K562 (cell line): ENCODE data around the gene SLAIN2. TPM values are rescaled to one million over a fixed set of nuclear protein-coding genes. Genes with fewer than 3 reads are reported as not detected.

Experiments used
- ATAC-seq: fragments of 200-7000 bp; cut with Tn5 transposase; 3 replicates; pipeline ENCODE4 v1.9.1; 2020; ENCODE audit warnings: moderate library complexity
- Bru-seq: library from RNA; stranded (reverse); fragments of 400-500 nt; gene quantifications from one replicate; lab custom pipeline; 2021; lab: Mats Ljungman, UMichigan
- BruChase-seq, 2 experiments: library from RNA; stranded (reverse); fragments of 400-500 nt; gene quantifications; one replicate each; lab custom pipeline; 2021; lab: Mats Ljungman, UMichigan
- BruUV-seq: library from RNA; stranded (reverse); fragments of 400-500 nt; replicated peaks from 2 replicates; lab custom pipeline; 2021; lab: Mats Ljungman, UMichigan
- CTCF ChIA-PET: fragments of 300-600 bp; formaldehyde crosslinking; extraction: SDS; loops from one replicate; lab custom pipeline; 2021; ENCODE audit warnings: low intra/inter-chr PET ratio; lab: Yijun Ruan, JAX
- POLR2A ChIA-PET: fragments of 300-600, 350-650 bp; sonication (Branson Sonifier 250); formaldehyde crosslinking; extraction: SDS; loops from one replicate; lab custom pipeline; 2021; ENCODE audit warnings: antibody characterized with exemption, inconsistent platforms; lab: Yijun Ruan, JAX
- DNase-seq, 4 experiments: peaks; one replicate each; pipeline versions ENCODE4 v3.0.0 to v3.0.0-alpha.2; 2011 to 2018; ENCODE audit warnings: low spot score in 3 of 4, mixed read lengths in 3 of 4; ENCODE audit errors: extremely low read depth in 1 of 4
- FAIRE-seq: peaks from 2 replicates; lab custom pipeline; 2011; peaks lifted over from hg19 to GRCh38; lab: Jason Lieb, UNC
- H2AFZ ChIP-seq: 2 replicates; pipeline ENCODE4 v1.6.0; 2011; ENCODE audit warnings: low read depth, low read length, control low read depth, inconsistent platforms
- H3K27ac ChIP-seq: fragments of 200-600 bp; 3 replicates; pipeline ENCODE4 v1.8.0; 2011; ENCODE audit warnings: low read depth, mild to moderate bottlenecking, control low read depth, inconsistent platforms, low read length, moderate library complexity, mixed read lengths; ENCODE audit errors: extremely low read depth
- H3K27me3 ChIP-seq, 2 experiments: fragments of 300-600 bp in 1 of 2; 2 replicates in 1 of 2; 3 replicates in 1 of 2; pipeline versions ENCODE4 v1.6.0 to v1.8.0; 2011; ENCODE audit warnings: inconsistent platforms in 2 of 2, low read length in 2 of 2, mild to moderate bottlenecking in 1 of 2, mixed read lengths in 1 of 2, moderate library complexity in 1 of 2; ENCODE audit not compliant: control insufficient read depth in 2 of 2, insufficient read depth in 2 of 2
- H3K36me3 ChIP-seq: fragments of 300-600 bp; 3 replicates; pipeline ENCODE4 v1.8.0; 2011; ENCODE audit warnings: mild to moderate bottlenecking, low read length, inconsistent platforms; ENCODE audit not compliant: control insufficient read depth, insufficient read depth
- H3K4me1 ChIP-seq, 2 experiments: fragments of 200-600 bp in 1 of 2; replicated peaks in 1 of 2; 2 replicates in 1 of 2; 3 replicates in 1 of 2; pipeline versions ENCODE4 v1.5.1 to v1.8.0; 2011; ENCODE audit warnings: inconsistent platforms in 2 of 2, low read length in 2 of 2, mild to moderate bottlenecking in 1 of 2, mixed read lengths in 1 of 2, moderate library complexity in 1 of 2; ENCODE audit not compliant: control insufficient read depth in 2 of 2, insufficient read depth in 2 of 2
- H3K4me2 ChIP-seq: 2 replicates; pipeline ENCODE4 v1.6.1; 2011; ENCODE audit warnings: low read length, control low read depth, inconsistent platforms, mixed read lengths; ENCODE audit not compliant: insufficient read depth
- H3K4me3 ChIP-seq: fragments of 200-600 bp; sonication (generic), shearing (Covaris generic); 2 replicates; pipeline ENCODE4 v1.5.1; 2016; ENCODE audit warnings: control low read depth, inconsistent platforms
- H3K79me2 ChIP-seq: fragments of 200-600 bp; 3 replicates; pipeline ENCODE4 v1.8.0; 2011; ENCODE audit warnings: low read length, inconsistent platforms; ENCODE audit not compliant: control insufficient read depth, insufficient read depth
- H3K9ac ChIP-seq, 2 experiments: 2 replicates each; pipeline versions ENCODE4 v1.6.0 to v1.6.1; 2011; ENCODE audit warnings: low read depth in 2 of 2, low read length in 2 of 2, control low read depth in 1 of 2, inconsistent platforms in 1 of 2, mild to moderate bottlenecking in 1 of 2, mixed read lengths in 1 of 2; ENCODE audit not compliant: insufficient read depth in 1 of 2
- H3K9me1 ChIP-seq: one replicate; pipeline ENCODE4 v1.6.0; 2011; ENCODE audit warnings: inconsistent platforms, mild to moderate bottlenecking, low read length, moderate library complexity; ENCODE audit not compliant: control insufficient read depth, insufficient read depth
- H3K9me3 ChIP-seq: replicated peaks from 2 replicates; pipeline ENCODE4 v1.5.1; 2011; ENCODE audit warnings: low read depth, low read length, inconsistent platforms; ENCODE audit not compliant: control insufficient read depth, insufficient read depth
- H4K20me1 ChIP-seq: replicated peaks from 2 replicates; pipeline ENCODE4 v1.6.1; 2011; ENCODE audit warnings: low read length, inconsistent platforms, mixed read lengths; ENCODE audit not compliant: control insufficient read depth, insufficient read depth
- ADNP ChIP-seq: fragments of 200-800 bp; sonication (Bioruptor generic); IDR thresholded peaks from 2 replicates; pipeline ENCODE4 v1.6.1; 2016; ENCODE audit warnings: missing genetic modification characterization, missing compliant biosample characterization
- DDX20 ChIP-seq: fragments of 450-650 bp; IDR thresholded peaks from 2 replicates; pipeline ENCODE4 v1.6.1; 2016; ENCODE audit warnings: missing genetic modification characterization, low read depth, mild to moderate bottlenecking, missing compliant biosample characterization, moderate library complexity
- HEY1 ChIP-seq: fragments of 250-450 bp; sonication (Bioruptor Pico); IDR thresholded peaks from 2 replicates; pipeline ENCODE4 v1.5.0; 2020; ENCODE audit warnings: mild to moderate bottlenecking, moderate library complexity, borderline replicate concordance
- NFRKB ChIP-seq: fragments of 450-650 bp; IDR thresholded peaks from 2 replicates; pipeline ENCODE4 v1.6.1; 2016; ENCODE audit warnings: low read depth
- RBFOX2 ChIP-seq: fragments of 200-400 bp; formaldehyde crosslinking; IDR thresholded peaks from 2 replicates; pipeline ENCODE4 v1.6.1; 2017; ENCODE audit warnings: low read depth, mild to moderate bottlenecking, low read length, moderate library complexity
- TBP ChIP-seq: optimal IDR thresholded peaks from 2 replicates; pipeline ENCODE3; 2011; ENCODE audit warnings: low read depth, low read length, improper control_type of control experiment
- TEAD4 ChIP-seq, 2 experiments: sonication (generic) in 1 of 2; formaldehyde crosslinking in 1 of 2; IDR thresholded peaks; 2 replicates each; pipeline versions ENCODE4 v1.6.1 to v1.8.0; 2012 to 2022; ENCODE audit warnings: borderline replicate concordance in 1 of 2, inconsistent platforms in 1 of 2, low read length in 1 of 2, mild to moderate bottlenecking in 1 of 2, missing genetic modification reagents in 1 of 2
- TOE1 ChIP-seq, 2 experiments: fragments of 450-650 bp in 1 of 2; sonication (generic) in 1 of 2; formaldehyde crosslinking in 1 of 2; IDR thresholded peaks; 2 replicates each; pipeline versions ENCODE4 v1.7.1 to v1.8.0; 2016 to 2022; ENCODE audit warnings: borderline replicate concordance in 2 of 2, mild to moderate bottlenecking in 2 of 2, antibody characterized with exemption in 1 of 2, inconsistent platforms in 1 of 2, low read depth in 1 of 2, missing genetic modification reagents in 1 of 2, moderate library complexity in 1 of 2
- ZBTB2 ChIP-seq: fragments of 450-650 bp; IDR thresholded peaks from 2 replicates; pipeline ENCODE4 v1.6.1; 2016; ENCODE audit warnings: antibody characterized with exemption
- ZFP30 ChIP-seq: fragments of 250-450 bp; sonication (Bioruptor Pico); IDR thresholded peaks from 2 replicates; pipeline ENCODE4 v1.8.0; 2022; ENCODE audit warnings: moderate library complexity, mild to moderate bottlenecking, inconsistent platforms, borderline replicate concordance
- WGBS: fragments of 100-300 bp; shearing (Covaris generic); methylation state at CpG from one replicate; pipeline ENCODE4 v1.1.6; 2016; ENCODE audit warnings: low coverage, mixed read lengths; ENCODE audit not compliant: insufficient coverage; ENCODE audit errors: missing lambda C conversion rate; 5-methylcytosine and 5-hydroxymethylcytosine counted together
- in situ Hi-C: fragments of 300-500 bp; cut with MboI; formaldehyde crosslinking; loops from 4 replicates; pipeline ENCODE4 v1.15.0; 2018; ENCODE audit warnings: inconsistent platforms, mixed read lengths
- intact Hi-C: fragments of 100-400 bp; cut with micrococcal nuclease; formaldehyde crosslinking; loops from 2 replicates; pipeline ENCODE4 v1.14.2; 2022
- long read RNA-seq, 3 experiments: library from polyadenylated mRNA in 2 of 3; library from RNA in 1 of 3; unstranded in 2 of 3; stranded (forward) in 1 of 3; transcript quantifications; one replicate each; pipeline ENCODE4 v2.0.0, GENCODE V29; 2019 to 2022
- polyA minus RNA-seq, 3 experiments: library from RNA; depleted of rRNA, polyadenylated mRNA; stranded (reverse); fragments of >200 nt; gene quantifications; 2 replicates each; pipeline ENCODE4 v1.2.3, GENCODE V29; 2011
- polyA plus RNA-seq, 8 experiments: library from polyadenylated mRNA; depleted of rRNA in 4 of 8; stranded (reverse) in 5 of 8; unstranded in 3 of 8; fragments of >200 nt; fragmentation: Nextera tagmentation in 2 of 8; fragmentation: Illumina TruSeq in 1 of 8; extraction: Ambion mirVana in 2 of 8; extraction: Trizol in 1 of 8; gene quantifications; 2 replicates each; pipeline versions ENCODE4 v1.2.1 to v1.2.3, GENCODE V29; 2011 to 2014; ENCODE audit warnings: inconsistent platforms in 1 of 8, missing spikeins in 1 of 8
- total RNA-seq, 7 experiments: library from RNA; depleted of rRNA in 6 of 7; stranded (reverse); fragments of >200 nt in 6 of 7; fragmentation: Illumina TruSeq in 2 of 7; extraction: Trizol in 2 of 7; gene quantifications; 2 replicates each; pipeline versions ENCODE4 v1.2.1 to v1.2.3, GENCODE V29; 2011 to 2021; ENCODE audit warnings: low replicate concordance in 1 of 7

The SLAIN2 gene
- total RNA-seq (2011; cell fraction: chromatin; rRNA removed; ENCODE audit: low replicate concordance): 23.3 and 34.3 TPM in 2 replicates
- total RNA-seq (2011; cell fraction: nucleolus; rRNA removed): 8.2 and 9.6 TPM in 2 replicates
- total RNA-seq (2011; cell fraction: nucleoplasm; rRNA removed): 16.6 and 27.1 TPM in 2 replicates
- total RNA-seq (2014; rRNA removed): 8.4 and 11.5 TPM in 2 replicates
- total RNA-seq (2014; rRNA removed; fragmentation: Illumina TruSeq; extraction: Trizol): 35.0 and 36.6 TPM in 2 replicates
- 46.9 and 56.8 TPM in 2 replicates for total RNA-seq (2015; rRNA removed; fragmentation: Illumina TruSeq; extraction: Trizol)
- total RNA-seq (2021): 42.8 and 43.0 TPM in 2 replicates
- 25.5 and 41.8 TPM in 2 replicates for polyA plus RNA-seq (2011; rRNA removed)
- 19.2 and 27.7 TPM in 2 replicates for polyA plus RNA-seq (2011; cell fraction: cytosol; rRNA removed)
- 23.9 and 24.2 TPM in 2 replicates for polyA plus RNA-seq (2011; cell fraction: nucleus; rRNA removed)
- 42.5 and 45.8 TPM in 2 replicates for polyA plus RNA-seq (2012)
- polyA plus RNA-seq (2014; fragmentation: Illumina TruSeq; extraction: Trizol): 86.2 and 116 TPM in 2 replicates
- polyA plus RNA-seq (2014; fragmentation: Nextera tagmentation; extraction: Ambion mirVana): 1 to 10 TPM; 3.5 to 6.2 TPM
- 11.7 and 20.2 TPM in 2 replicates for polyA plus RNA-seq (2014; rRNA removed)
- polyA minus RNA-seq (2011; rRNA and poly(A)+ RNA removed): 22.8 and 26.4 TPM in 2 replicates
- 21.3 and 21.8 TPM in 2 replicates for polyA minus RNA-seq (2011; cell fraction: cytosol; rRNA and poly(A)+ RNA removed)
- polyA minus RNA-seq (2011; cell fraction: nucleus; rRNA and poly(A)+ RNA removed): 12.5 and 32.0 TPM in 2 replicates
- percentile 84 among the genes with signal in this experiment for Bru-seq, nascent RNA
- percentile 87 among the genes with signal in this experiment for BruChase-seq, experiment 1, labeled RNA remaining after a 2-hour chase
- percentile 86 among the genes with signal in this experiment for BruChase-seq, experiment 2, labeled RNA remaining after a 6-hour chase
- long read RNA-seq, experiment 1, full-length matches to known transcripts: 54 of 124 reads
- long read RNA-seq, experiment 1, partial matches to known transcripts: 50 of 124 reads
- long read RNA-seq, experiment 1, other reads (novel, unspliced or antisense): 20 of 124 reads
- long read RNA-seq, experiment 2, full-length matches to known transcripts: 5 of 21 reads
- long read RNA-seq, experiment 2, partial matches to known transcripts: 0 of 21 reads
- long read RNA-seq, experiment 2, other reads (novel, unspliced or antisense): 16 of 21 reads
- long read RNA-seq, experiment 3, full-length matches to known transcripts: 3 of 8 reads
- long read RNA-seq, experiment 3, partial matches to known transcripts: 3 of 8 reads
- long read RNA-seq, experiment 3, other reads (novel, unspliced or antisense): 2 of 8 reads

- ChIA-PET POLR2A (interaction anchor here (0.6 to 2.8 kb wide), 5 partner anchors 10 to 426 kb away, joined by 3 to 16 read pairs (median 4); partner anchors contain the start of gene NFXL1), CTCF (interaction anchor here (0.6 kb wide), 1 partner anchor 143 kb away, joined by 3 read pairs; no protein-coding TSS in a partner anchor)
- Histone ChIP-seq H2AFZ (peak within 1 kb of the TSS; percentile 94), H3K4me3 (peak within 1 kb of the TSS; percentile 88), H4K20me1 (peaks cover 14% of the 10 kb centered on the region; the same call in 1 of the 2 replicates), H3K36me3 (no peaks in the 10 kb centered on the region), H3K79me2 (peaks cover 48% of the 10 kb centered on the region), H3K4me1 (peaks cover 8 to 42% of the 10 kb centered on the region in 2 experiments; a peak in 4 of 5 replicates), H3K27me3 (no peaks in the 10 kb centered on the region), H3K9me1 (no peaks in the 10 kb centered on the region), H3K4me2 (peak within 1 kb of the TSS; percentile 95), H3K9me3 (no peaks in the 10 kb centered on the region), H3K9ac (peak within 1 kb of the TSS; percentile 89 to 94), H3K27ac (peak within 1 kb of the TSS; percentile 98)
- peak; percentile 69 for FAIRE-seq
- in situ Hi-C loops (no loop called here), intact Hi-C loops (no loop called here)
- peak; percentile 98 for DNase-seq
- WGBS: under 1% methylated on average over 58 of the region's 89 CpGs
- BruUV-seq: no TSS peak
- ATAC-seq: peak; percentile 89
- no peak for TF ChIP-seq DDX20 (tag)
- peak; percentile 65; the same call in 1 of the 2 replicates for TF ChIP-seq ZBTB2
- TF ChIP-seq NFRKB: peak; percentile 26; the same call in 1 of the 2 replicates
- 0 out of 2 replicates have a peak, but pooled peaks have one; percentile 35 for TF ChIP-seq TOE1 (IDR thresholded peaks at IDR 0.05; ENCODE audit: borderline replicate concordance)
- TF ChIP-seq TOE1 (CRISPR knock-in tag; IDR thresholded peaks at IDR 0.05; ENCODE audit: borderline replicate concordance, low read depth): no peak
- TF ChIP-seq TEAD4 (IDR thresholded peaks at IDR 0.05; ENCODE audit: low read length): peak; percentile 30; the same call in 1 of the 2 replicates
- no peak for TF ChIP-seq TEAD4 (CRISPR knock-in tag; IDR thresholded peaks at IDR 0.05; ENCODE audit: borderline replicate concordance)
- 0 out of 2 replicates have a peak, but pooled peaks have one; percentile 53 for TF ChIP-seq HEY1 (CRISPR knock-in tag)
- peak; percentile 84 for TF ChIP-seq TBP
- no peak for TF ChIP-seq ZFP30 (CRISPR knock-in tag)
- peak; percentile 89 for TF ChIP-seq RBFOX2
- TF ChIP-seq ADNP: no peak
Measured at GRCh38 chr4:48340965-48341775, at the start of gene SLAIN2. Gene SLAIN2, plus strand, starts transcription at chr4:48341529. Its CDS starts 211 bp downstream, at chr4:48341740.
